PC-3 (cell line): ENCODE measurements around the gene SUSD4. TPM values are rescaled to one million over a fixed set of nuclear protein-coding genes. Genes with fewer than 3 reads are reported as not detected.

ENCODE experiments used
- ATAC-seq: fragments of 200-7000 bp; cut with Tn5 transposase; 2 replicates; pipeline ENCODE4 v1.9.1; 2020; ENCODE audit warnings: mild to moderate bottlenecking, moderate library complexity
- BruUV-seq: library from RNA; stranded (reverse); fragments of 400-500 nt; replicated peaks from 2 replicates; lab custom pipeline; 2021; lab: Mats Ljungman, UMichigan
- CTCF ChIA-PET: fragments of 300-600 bp; sonication (Branson Sonifier 250); formaldehyde crosslinking; loops from one replicate; lab custom pipeline; 2022; ENCODE audit warnings: antibody characterized with exemption; lab: Charles Lee
- POLR2A ChIA-PET: fragments of 300-600 bp; sonication (Branson Sonifier 250); formaldehyde crosslinking; loops from one replicate; lab custom pipeline; 2022; ENCODE audit warnings: antibody characterized with exemption; ENCODE audit not compliant: unreplicated experiment; lab: Charles Lee
- DNase-seq: peaks from one replicate; pipeline ENCODE4 v3.0.0-alpha.2; 2015
- H2AFZ ChIP-seq: fragments of 300-600 bp; sonication (generic); 2 replicates; pipeline ENCODE4 v1.6.0; 2016; ENCODE audit warnings: antibody characterized with exemption, low read length
- H3F3A ChIP-seq: fragments of 300-600 bp; sonication (generic); one replicate; pipeline ENCODE4 v1.6.0; 2017; ENCODE audit warnings: antibody characterized with exemption, low read length, control low read depth, mild to moderate bottlenecking; ENCODE audit not compliant: unreplicated experiment
- H3K27ac ChIP-seq: fragments of 300-600 bp; sonication (generic); 2 replicates; pipeline ENCODE4 v1.5.1; 2016; ENCODE audit warnings: mild to moderate bottlenecking, low read length
- H3K27me3 ChIP-seq: fragments of 300-600 bp; sonication (generic); 2 replicates; pipeline ENCODE4 v1.6.1; 2016; ENCODE audit warnings: low read length, mixed read lengths
- H3K36me3 ChIP-seq: fragments of 300-600 bp; sonication (generic); 2 replicates; pipeline ENCODE4 v1.6.1; 2016; ENCODE audit warnings: low read depth, mixed run types, low read length, mixed read lengths
- H3K4me1 ChIP-seq: fragments of 300-600 bp; sonication (generic); 2 replicates; pipeline ENCODE4 v1.5.1; 2016; ENCODE audit warnings: low read length; ENCODE audit not compliant: insufficient read depth
- H3K4me2 ChIP-seq: fragments of 300-600 bp; sonication (generic); 2 replicates; pipeline ENCODE4 v1.6.0; 2016; ENCODE audit warnings: low read length
- H3K4me3 ChIP-seq: fragments of 300-600 bp; sonication (generic); 2 replicates; pipeline ENCODE4 v1.5.1; 2016; ENCODE audit warnings: mild to moderate bottlenecking, low read length, mixed read lengths
- H3K79me2 ChIP-seq: fragments of 300-600 bp; sonication (generic); 2 replicates; pipeline ENCODE4 v1.6.1; 2017; ENCODE audit warnings: low read length, mixed read lengths
- H3K9ac ChIP-seq: fragments of 300-600 bp; sonication (generic); 2 replicates; pipeline ENCODE4 v1.6.0; 2016; ENCODE audit warnings: mild to moderate bottlenecking, low read length
- H3K9me2 ChIP-seq: fragments of 300-600 bp; sonication (generic); replicated peaks from 2 replicates; pipeline ENCODE4 v1.6.1; 2016; ENCODE audit warnings: mixed run types, low read length, mixed read lengths
- H3K9me3 ChIP-seq: fragments of 300-600 bp; sonication (generic); 2 replicates; pipeline ENCODE4 v1.6.1; 2016; ENCODE audit warnings: low read length, mixed read lengths
- H4K20me1 ChIP-seq: fragments of 300-600 bp; sonication (generic); 2 replicates; pipeline ENCODE4 v1.6.1; 2016; ENCODE audit warnings: low read length, mixed read lengths
- EZH2 ChIP-seq: fragments of 300-600 bp; sonication (generic); IDR thresholded peaks from one replicate; pipeline ENCODE4 v1.6.1; 2017; ENCODE audit warnings: antibody characterized with exemption, mild to moderate bottlenecking, low read length; ENCODE audit not compliant: unreplicated experiment
- EZH2phosphoT487 ChIP-seq: fragments of 300-600 bp; sonication (generic); IDR thresholded peaks from 2 replicates; pipeline ENCODE4 v1.6.1; 2018; ENCODE audit warnings: mild to moderate bottlenecking, antibody characterized with exemption, low read length, borderline replicate concordance
- intact Hi-C: fragments of 100-400 bp; cut with micrococcal nuclease; formaldehyde crosslinking; loops from 2 replicates; pipeline ENCODE4 v1.9.0; 2023
- total RNA-seq: library from RNA; depleted of rRNA; stranded (reverse); fragments of >200 nt; gene quantifications from 2 replicates; pipeline ENCODE4 v1.2.3, GENCODE V29; 2014
- TF ChIP-seq, protein P1 (sequence below): fragments of 300-600 bp; sonication (generic); conservative IDR thresholded peaks from 2 replicates; pipeline ENCODE4 v1.5.1; 2017; ENCODE audit warnings: antibody characterized with exemption, low read depth, mild to moderate bottlenecking, low read length

The SUSD4 gene
- total RNA-seq, 1 experiment from 2014 or later: 5.2 TPM

DNA sequence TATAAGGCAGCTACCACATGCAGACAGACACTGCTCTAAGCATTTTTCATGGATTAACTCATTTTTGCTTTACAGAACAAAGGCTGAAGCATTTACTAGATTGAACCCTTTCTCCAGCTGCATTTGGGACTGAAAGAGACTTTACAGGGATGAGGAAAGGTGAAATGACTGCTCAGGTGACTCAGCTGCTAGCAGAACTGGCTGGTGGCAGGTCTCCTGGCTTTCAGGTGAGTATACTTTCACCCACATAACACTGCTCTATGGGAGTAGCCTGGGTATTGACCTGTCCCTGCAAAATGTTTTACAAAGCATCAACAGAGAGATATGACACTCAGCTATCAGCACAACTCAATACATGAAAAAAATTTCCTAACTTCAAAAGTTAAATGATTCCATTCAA is 26.6 kb upstream of the SUSD4 start:
- ATAC-seq (no peak), DNase-seq (peak; percentile 19)
- Histone ChIP-seq H2AFZ (no peak overlapping the region), H3K27ac (no peak overlapping the region), H3K79me2 (no peaks in the 10 kb centered on the region), H3K4me3 (no peak overlapping the region), H3K9me2 (no peaks in the 10 kb centered on the region), H4K20me1 (no peaks in the 10 kb centered on the region), H3K27me3 (peaks cover 65% of the 10 kb centered on the region), H3K9ac (no peak overlapping the region), H3K4me2 (no peak overlapping the region), H3K36me3 (no peaks in the 10 kb centered on the region), H3K4me1 (peaks cover 7% of the 10 kb centered on the region; the same call in 1 of the 2 replicates), H3F3A (no peaks in the 10 kb centered on the region), H3K9me3 (no peaks in the 10 kb centered on the region)
- ChIA-PET CTCF (no interaction called here), POLR2A (no interaction called here)
- TF ChIP-seq, protein P1, sequence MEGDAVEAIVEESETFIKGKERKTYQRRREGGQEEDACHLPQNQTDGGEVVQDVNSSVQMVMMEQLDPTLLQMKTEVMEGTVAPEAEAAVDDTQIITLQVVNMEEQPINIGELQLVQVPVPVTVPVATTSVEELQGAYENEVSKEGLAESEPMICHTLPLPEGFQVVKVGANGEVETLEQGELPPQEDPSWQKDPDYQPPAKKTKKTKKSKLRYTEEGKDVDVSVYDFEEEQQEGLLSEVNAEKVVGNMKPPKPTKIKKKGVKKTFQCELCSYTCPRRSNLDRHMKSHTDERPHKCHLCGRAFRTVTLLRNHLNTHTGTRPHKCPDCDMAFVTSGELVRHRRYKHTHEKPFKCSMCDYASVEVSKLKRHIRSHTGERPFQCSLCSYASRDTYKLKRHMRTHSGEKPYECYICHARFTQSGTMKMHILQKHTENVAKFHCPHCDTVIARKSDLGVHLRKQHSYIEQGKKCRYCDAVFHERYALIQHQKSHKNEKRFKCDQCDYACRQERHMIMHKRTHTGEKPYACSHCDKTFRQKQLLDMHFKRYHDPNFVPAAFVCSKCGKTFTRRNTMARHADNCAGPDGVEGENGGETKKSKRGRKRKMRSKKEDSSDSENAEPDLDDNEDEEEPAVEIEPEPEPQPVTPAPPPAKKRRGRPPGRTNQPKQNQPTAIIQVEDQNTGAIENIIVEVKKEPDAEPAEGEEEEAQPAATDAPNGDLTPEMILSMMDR: no peak
- TF ChIP-seq EZH2 (no peak), EZH2phosphoT487 (no peak)
- intact Hi-C loops: no loop called here
- no TSS peak for BruUV-seq

DNA sequence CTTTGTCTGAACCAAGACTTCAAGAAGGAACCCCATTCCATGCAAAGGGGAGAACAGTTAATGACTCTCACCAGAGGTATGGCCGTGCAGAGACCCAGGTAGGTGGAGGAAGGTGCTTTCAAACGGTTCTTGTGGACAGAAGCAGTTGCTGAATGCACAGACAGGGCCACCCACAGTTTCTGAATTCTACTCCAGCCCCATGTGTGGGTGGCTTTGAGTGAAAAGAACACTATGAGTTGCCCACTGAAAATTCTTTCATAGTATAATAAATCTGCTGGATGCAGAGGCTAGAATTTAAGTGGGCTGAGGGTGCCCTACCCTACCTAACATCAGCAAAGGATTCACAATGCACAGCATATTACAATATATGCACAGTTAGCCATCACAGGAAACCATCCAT is 22.0 kb upstream of the SUSD4 start:
- Histone ChIP-seq H3K4me1 (no peaks in the 10 kb centered on the region), H3K9ac (no peak overlapping the region), H3K27ac (no peak overlapping the region), H2AFZ (no peak overlapping the region), H3K36me3 (no peaks in the 10 kb centered on the region), H3K79me2 (no peaks in the 10 kb centered on the region), H3K9me3 (no peaks in the 10 kb centered on the region), H3K9me2 (no peaks in the 10 kb centered on the region), H4K20me1 (no peaks in the 10 kb centered on the region), H3K27me3 (peaks cover 67% of the 10 kb centered on the region), H3K4me2 (no peak overlapping the region), H3F3A (no peaks in the 10 kb centered on the region), H3K4me3 (no peak overlapping the region)
- TF ChIP-seq EZH2phosphoT487: no peak
- no peak for TF ChIP-seq EZH2
- TF ChIP-seq, protein P1: no peak
- ATAC-seq (no peak), DNase-seq (no peak)
- POLR2A ChIA-PET: no interaction called here
- BruUV-seq: no TSS peak
- CTCF ChIA-PET: no interaction called here
- intact Hi-C loops: no loop called here

DNA sequence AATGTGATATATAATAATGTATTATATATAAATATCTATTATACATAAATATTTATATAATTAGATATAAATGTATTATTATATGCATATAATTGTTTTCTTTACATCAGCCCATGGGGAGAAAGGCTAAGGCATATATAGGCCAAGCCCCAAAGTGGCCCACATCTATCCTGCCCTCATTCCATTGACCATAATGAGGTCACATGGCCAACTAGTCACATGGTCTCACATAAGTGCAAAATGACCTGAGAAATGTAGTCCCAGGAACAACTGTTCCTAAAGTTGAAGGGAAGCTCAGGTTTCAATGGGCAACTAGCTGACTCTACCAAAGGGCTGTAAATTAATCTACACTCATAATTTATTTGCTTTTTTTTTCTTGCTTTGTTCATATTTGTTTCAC is 14.8 kb upstream of the SUSD4 start:
- Histone ChIP-seq H3K27ac (no peak overlapping the region), H3K9ac (no peak overlapping the region), H3K4me3 (no peak overlapping the region), H3K79me2 (no peaks in the 10 kb centered on the region), H3K27me3 (peaks cover 64% of the 10 kb centered on the region), H3K4me1 (no peaks in the 10 kb centered on the region), H3K9me2 (no peaks in the 10 kb centered on the region), H2AFZ (no peak overlapping the region), H4K20me1 (no peaks in the 10 kb centered on the region), H3K9me3 (peaks cover 4% of the 10 kb centered on the region; the same call in 1 of the 2 replicates), H3F3A (no peaks in the 10 kb centered on the region), H3K36me3 (no peaks in the 10 kb centered on the region), H3K4me2 (no peak overlapping the region)
- no peak for DNase-seq
- CTCF ChIA-PET: no interaction called here
- BruUV-seq: no TSS peak
- no peak for ATAC-seq
- intact Hi-C loops: no loop called here
- POLR2A ChIA-PET: no interaction called here
- TF ChIP-seq EZH2phosphoT487: no peak
- TF ChIP-seq EZH2: no peak
- TF ChIP-seq, protein P1: no peak
